DMS79 (cell line): ENCODE measurements around the gene NFAT5.
"Not testable (repeated sequence)": the region's sequence is repeated elsewhere in the genome, so short reads cannot be mapped to it uniquely, and the experiment has no call there.

ENCODE experiments used
- DNase-seq: peaks from one replicate; lab custom pipeline; 2025; lab: John Stamatoyannopoulos, UW

NFAT5 gene

GRCh38 chr16:69637206-69637865 is 71.6 kb downstream of the NFAT5 start:
- DNase-seq = not testable (repeated sequence)

- not testable (repeated sequence) for DNase-seq
These were observed 78.2 kb downstream of the NFAT5 start for GRCh38 chr16:69643997-69644396.

DNA sequence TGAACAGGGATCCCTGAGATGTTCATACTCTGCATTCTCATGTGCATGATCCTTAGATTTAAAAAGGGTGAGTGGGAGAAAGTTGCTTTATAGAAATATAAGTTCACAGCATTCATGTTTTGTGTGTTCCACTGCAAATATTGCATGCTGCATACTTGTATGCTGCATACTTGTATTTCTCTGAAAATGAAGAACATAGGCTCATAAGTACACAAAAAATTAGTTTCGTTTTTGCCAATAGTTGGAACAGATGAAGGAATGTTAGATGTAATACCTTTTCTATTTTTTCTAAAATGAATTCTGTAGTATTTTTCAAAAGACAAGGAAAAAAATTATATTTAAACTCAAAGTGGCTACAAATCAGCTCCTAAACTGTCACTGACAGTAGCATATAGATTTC is 79.0 kb downstream of the NFAT5 start:
- DNase-seq = no peak

DNA sequence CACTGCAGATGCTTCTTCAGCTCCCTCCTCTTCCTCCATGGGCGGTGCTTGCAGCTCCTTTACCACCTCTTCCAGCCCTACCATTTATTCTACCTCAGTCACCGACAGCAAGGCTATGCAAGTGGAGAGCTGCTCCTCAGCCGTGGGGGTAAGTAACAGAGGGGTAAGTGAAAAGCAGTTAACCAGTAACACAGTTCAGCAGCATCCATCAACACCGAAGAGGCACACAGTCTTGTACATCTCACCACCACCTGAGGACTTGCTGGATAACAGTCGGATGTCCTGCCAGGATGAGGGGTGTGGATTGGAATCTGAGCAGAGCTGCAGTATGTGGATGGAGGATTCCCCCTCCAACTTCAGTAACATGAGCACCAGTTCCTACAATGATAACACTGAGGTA is 81.3 kb downstream of the NFAT5 start:
- DNase-seq = no peak

DNA sequence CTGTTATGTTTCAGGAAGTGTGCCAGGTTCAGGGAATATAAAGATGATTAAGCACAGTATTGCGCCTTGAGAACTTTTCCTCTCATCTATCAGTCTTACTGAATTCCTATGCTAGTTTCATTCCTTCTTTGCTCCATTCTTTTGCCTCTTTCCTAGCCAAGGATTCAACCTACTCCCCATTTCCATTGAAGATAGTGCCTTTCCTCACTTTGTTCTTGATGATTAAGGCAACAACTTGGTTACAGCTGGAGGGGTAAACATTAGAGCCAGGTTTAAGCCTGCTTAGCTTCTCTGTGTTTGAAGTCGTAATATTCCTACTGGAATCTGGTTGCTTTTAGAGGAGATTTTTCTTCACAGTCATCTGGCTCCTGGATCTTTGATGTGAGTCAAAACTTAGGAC is 85.5 kb downstream of the NFAT5 start:
- no peak for DNase-seq

- DNase-seq = no peak
These were observed 88.6 kb downstream of the NFAT5 start for GRCh38 chr16:69654280-69654931.

GRCh38 chr16:69660166-69660565 is 94.4 kb downstream of the NFAT5 start:
- peak; percentile 0 for DNase-seq

GRCh38 chr16:69662901-69663300 is 97.1 kb downstream of the NFAT5 start:
- no peak for DNase-seq

GRCh38 chr16:69663846-69664245 is 98.1 kb downstream of the NFAT5 start:
- DNase-seq = no peak

DNA sequence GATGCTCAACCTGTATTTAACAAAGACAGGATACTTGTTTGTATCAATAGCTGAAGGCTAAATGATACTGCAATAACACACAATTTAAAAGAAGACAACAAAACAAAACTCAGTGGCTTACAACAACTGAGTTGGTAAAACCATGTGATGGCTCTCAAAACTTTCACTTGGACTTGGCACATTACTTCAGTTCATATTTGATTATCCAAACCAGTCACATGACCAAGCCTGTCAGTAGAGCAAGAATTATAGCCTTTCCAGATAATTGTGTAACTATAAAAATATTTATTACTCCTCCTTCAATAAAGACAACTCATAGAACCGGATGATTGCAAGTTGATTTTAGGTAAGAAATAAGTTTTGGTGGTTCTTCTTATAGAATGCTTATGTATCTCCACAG is 103.8 kb downstream of the NFAT5 start:
- DNase-seq = no peak

DNA sequence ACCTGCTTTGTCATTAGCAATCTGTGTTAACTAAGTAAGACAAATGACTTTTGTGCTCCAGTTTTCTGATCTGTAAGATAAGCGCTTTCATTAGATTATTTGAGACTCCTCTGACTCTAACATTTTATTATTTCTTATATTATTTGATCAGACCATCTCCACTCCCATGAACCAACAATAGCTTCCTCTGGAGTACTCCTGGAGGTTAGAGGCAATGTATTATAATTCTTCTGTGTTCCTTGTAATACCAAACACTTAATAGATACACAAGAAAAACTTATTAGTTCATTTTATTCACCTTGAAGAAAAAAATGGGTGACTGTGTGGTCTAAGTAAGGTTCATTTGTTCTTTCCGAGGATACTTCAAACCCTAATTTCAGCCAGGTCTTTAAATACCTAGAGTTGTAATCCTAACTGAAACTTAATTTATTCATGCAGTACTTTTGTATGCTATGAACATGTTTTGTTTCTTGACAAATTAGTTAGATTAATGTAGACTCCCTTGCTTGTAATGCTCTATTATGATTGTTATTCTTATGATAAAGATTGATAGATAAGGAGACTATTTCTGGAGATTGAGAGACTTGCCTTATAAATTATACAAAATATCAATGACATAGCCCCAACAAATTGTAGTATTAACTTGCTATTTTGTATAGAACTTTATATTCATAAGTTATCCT is 106.7 kb downstream of the NFAT5 start:
- DNase-seq = no peak

DNA sequence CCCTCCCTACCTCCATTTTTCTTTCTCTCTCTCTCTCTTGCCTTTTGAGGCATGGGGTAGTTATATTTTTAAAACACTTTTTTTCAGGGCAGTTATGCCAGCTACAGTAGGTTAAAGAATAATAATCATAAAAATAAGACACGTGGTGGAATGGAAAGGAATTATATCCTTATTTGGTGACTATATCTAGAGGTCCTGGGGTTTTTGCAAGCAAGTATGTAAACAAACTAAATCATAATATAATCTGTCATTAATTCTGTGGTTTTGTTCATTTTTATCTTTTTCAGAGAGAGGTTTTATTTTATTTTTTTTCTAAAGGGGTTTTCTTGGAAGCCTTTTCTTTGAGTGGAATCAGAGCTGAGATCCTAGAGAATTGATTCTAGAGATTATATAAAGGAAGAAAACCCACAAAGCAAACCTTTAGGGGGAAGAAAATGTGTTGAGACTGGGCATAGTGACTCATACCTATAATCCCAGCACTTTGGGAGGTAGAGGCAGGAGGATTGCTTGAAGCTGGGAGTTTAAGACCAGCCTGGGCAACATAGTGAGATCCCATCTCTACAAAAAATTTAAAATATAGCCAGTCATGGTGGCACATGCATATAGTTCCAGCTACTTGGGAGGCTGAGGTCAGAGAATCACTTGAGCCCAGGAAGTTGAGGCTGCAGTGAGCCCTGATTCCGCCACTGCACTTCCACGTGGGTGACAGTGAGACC is 107.4 kb downstream of the NFAT5 start:
- DNase-seq = no peak

GRCh38 chr16:69680358-69680757 is 114.6 kb downstream of the NFAT5 start:
- no peak for DNase-seq

GRCh38 chr16:69688589-69688988 is 122.8 kb downstream of the NFAT5 start:
- no peak for DNase-seq

DNA sequence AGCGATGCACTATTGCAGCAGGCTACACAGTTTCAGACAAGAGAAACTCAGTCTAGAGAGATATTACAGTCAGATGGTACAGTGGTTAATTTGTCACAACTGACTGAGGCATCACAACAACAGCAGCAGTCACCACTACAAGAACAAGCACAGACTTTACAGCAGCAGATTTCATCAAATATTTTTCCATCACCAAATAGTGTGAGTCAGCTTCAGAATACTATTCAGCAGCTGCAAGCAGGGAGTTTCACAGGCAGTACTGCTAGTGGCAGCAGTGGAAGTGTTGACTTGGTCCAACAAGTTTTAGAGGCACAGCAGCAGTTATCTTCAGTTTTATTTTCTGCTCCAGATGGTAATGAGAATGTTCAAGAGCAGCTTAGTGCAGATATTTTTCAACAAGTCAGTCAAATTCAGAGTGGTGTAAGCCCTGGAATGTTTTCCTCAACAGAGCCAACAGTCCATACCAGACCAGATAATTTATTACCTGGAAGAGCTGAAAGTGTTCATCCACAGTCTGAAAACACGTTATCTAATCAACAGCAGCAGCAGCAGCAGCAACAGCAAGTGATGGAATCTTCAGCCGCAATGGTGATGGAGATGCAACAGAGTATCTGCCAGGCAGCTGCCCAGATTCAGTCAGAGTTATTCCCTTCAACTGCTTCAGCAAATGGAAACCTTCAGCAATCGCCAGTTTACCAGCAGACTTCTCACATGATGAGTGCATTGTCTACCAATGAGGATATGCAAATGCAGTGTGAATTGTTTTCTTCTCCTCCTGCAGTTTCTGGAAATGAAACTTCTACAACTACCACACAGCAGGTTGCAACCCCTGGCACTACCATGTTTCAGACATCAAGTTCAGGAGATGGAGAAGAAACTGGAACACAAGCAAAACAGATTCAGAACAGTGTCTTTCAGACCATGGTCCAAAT is 126.5 kb downstream of the NFAT5 start:
- no peak for DNase-seq

GRCh38 chr16:69693916-69694315 is 128.2 kb downstream of the NFAT5 start:
- DNase-seq = no peak

- DNase-seq = no peak
These were observed 132.6 kb downstream of the NFAT5 start for GRCh38 chr16:69698404-69698803.

DNA sequence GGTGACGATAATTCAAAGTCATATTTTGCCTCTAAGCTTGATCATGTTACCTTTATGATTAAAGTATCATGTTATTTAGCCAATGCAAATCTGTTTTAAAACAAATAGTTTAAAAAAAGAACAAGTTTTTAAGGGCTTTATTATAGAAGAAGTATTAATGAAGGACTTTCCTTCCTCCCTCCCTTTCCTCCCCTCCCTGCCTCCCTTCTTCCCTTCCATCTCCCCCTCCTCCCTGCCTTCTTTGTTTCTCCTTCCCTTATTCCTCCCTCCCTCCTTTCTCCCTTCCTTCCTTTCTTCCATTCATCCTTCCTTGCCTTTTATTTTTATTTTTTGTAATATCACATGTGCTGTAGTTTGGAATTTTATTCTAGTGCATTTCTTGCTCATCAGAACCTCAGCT is 134.1 kb downstream of the NFAT5 start:
- DNase-seq = no peak

GRCh38 chr16:69701452-69701851 is 135.7 kb downstream of the NFAT5 start:
- no peak for DNase-seq

GRCh38 chr16:69701866-69702265 is 136.1 kb downstream of the NFAT5 start:
- no peak for DNase-seq

GRCh38 chr16:69703638-69704037 is 137.9 kb downstream of the NFAT5 start:
- no peak for DNase-seq
